K562 (cell line): Measurements from ENCODE around the gene FAM20B. TPM values are rescaled to one million over a fixed set of nuclear protein-coding genes. Genes with fewer than 3 reads are reported as not detected.

Experiments
- HDAC8 ChIP-seq: fragments of 450-650 bp; IDR thresholded peaks from 2 replicates; pipeline ENCODE4 v1.6.1; 2016; ENCODE audit warnings: mild to moderate bottlenecking, missing genetic modification characterization, moderate library complexity, missing compliant biosample characterization
- MAFF ChIP-seq: IDR thresholded peaks from 2 replicates; pipeline ENCODE4 v1.6.1; 2012; ENCODE audit warnings: low read length, improper control_type of control experiment
- MCM3 ChIP-seq: fragments of 450-650 bp; IDR thresholded peaks from 2 replicates; pipeline ENCODE4 v1.6.1; 2016
- MGA ChIP-seq: fragments of 450-650 bp; IDR thresholded peaks from 2 replicates; pipeline ENCODE4 v1.6.1; 2016; ENCODE audit warnings: mild to moderate bottlenecking, moderate library complexity
- MITF ChIP-seq: IDR thresholded peaks from 2 replicates; pipeline ENCODE4 v1.6.1; 2014; ENCODE audit warnings: antibody characterized with exemption
- MXI1 ChIP-seq: IDR thresholded peaks from 2 replicates; pipeline ENCODE4 v1.6.1; 2011; ENCODE audit warnings: low read depth, mild to moderate bottlenecking, improper control_type of control experiment, low read length
- TEAD1 ChIP-seq, 2 experiments: fragments of 450-650 bp in 1 of 2; sonication (generic) in 1 of 2; formaldehyde crosslinking; IDR thresholded peaks; 2 replicates each; pipeline versions ENCODE4 v1.4.0 to v1.8.0; 2020 to 2022; ENCODE audit warnings: mild to moderate bottlenecking in 2 of 2, missing genetic modification reagents in 1 of 2
- TFAP4 ChIP-seq: sonication (generic); formaldehyde crosslinking; IDR thresholded peaks from 2 replicates; pipeline ENCODE4 v1.8.0; 2022; ENCODE audit warnings: missing genetic modification reagents, mild to moderate bottlenecking, moderate library complexity, borderline replicate concordance
- ZNF512 ChIP-seq: IDR thresholded peaks from 2 replicates; pipeline ENCODE4 v1.6.1; 2016; ENCODE audit warnings: missing genetic modification characterization, missing compliant biosample characterization
- polyA plus RNA-seq, 8 experiments: library from polyadenylated mRNA; depleted of rRNA in 4 of 8; stranded (reverse) in 5 of 8; unstranded in 3 of 8; fragments of >200 nt; fragmentation: Nextera tagmentation in 2 of 8; fragmentation: Illumina TruSeq in 1 of 8; extraction: Ambion mirVana in 2 of 8; extraction: Trizol in 1 of 8; gene quantifications; 2 replicates each; pipeline versions ENCODE4 v1.2.1 to v1.2.3, GENCODE V29; 2011 to 2014; ENCODE audit warnings: inconsistent platforms in 1 of 8, missing spikeins in 1 of 8
- total RNA-seq, 7 experiments: library from RNA; depleted of rRNA in 6 of 7; stranded (reverse); fragments of >200 nt in 6 of 7; fragmentation: Illumina TruSeq in 2 of 7; extraction: Trizol in 2 of 7; gene quantifications; 2 replicates each; pipeline versions ENCODE4 v1.2.1 to v1.2.3, GENCODE V29; 2011 to 2021; ENCODE audit warnings: low replicate concordance in 1 of 7

Gene FAM20B
- total and polyA plus RNA-seq, 9 of the 15 experiments (the other 6 are each of a cell fraction or from before 2014, with no cell fraction given), result 7.2 to 67.5 (median 42.9) TPM

GRCh38 chr1:179025975-179026812 is 500 bp downstream of the FAM20B start (continued):
- peak; percentile 94 for TF ChIP-seq MGA
- no peak for TF ChIP-seq MXI1
- peak; percentile 58; the same call in 1 of the 2 replicates for TF ChIP-seq HDAC8
- TF ChIP-seq ZNF512 (tag), result no peak
- TF ChIP-seq MAFF, result no peak
- TF ChIP-seq MITF, result no peak
- no peak for TF ChIP-seq MCM3
- peak; percentile 63; the same call in 1 of the 2 replicates for TF ChIP-seq TFAP4 (CRISPR knock-in tag)
- 0 out of 4 replicates have a peak, but pooled peaks of 1 of the 2 experiments have one; percentile 69 for TF ChIP-seq TEAD1 (CRISPR knock-in tag; IDR thresholded peaks at IDR 0.05)
